Measurements from ENCODE around the gene SPAG16.

SPAG16 gene

GRCh38 chr2:214069254-214069653, 785.0 kb downstream of the SPAG16 start:
- no peak for DNase-seq (ENCODE audit: low read depth, low spot score)

- no peak for DNase-seq (ENCODE audit: low read depth, low spot score)
These were observed 791.2 kb downstream of the SPAG16 start for GRCh38 chr2:214075456-214075855.

- no peak for DNase-seq (ENCODE audit: low read depth, low spot score)
These were observed 792.3 kb downstream of the SPAG16 start for GRCh38 chr2:214076527-214076926.

GRCh38 chr2:214077727-214078126, 793.5 kb downstream of the SPAG16 start:
- no peak for DNase-seq (ENCODE audit: low read depth, low spot score)

- no peak for DNase-seq (ENCODE audit: low read depth, low spot score)
These were observed 794.8 kb downstream of the SPAG16 start for GRCh38 chr2:214079032-214079431.

GRCh38 chr2:214088536-214088935, 804.3 kb downstream of the SPAG16 start:
- no peak for DNase-seq (ENCODE audit: low read depth, low spot score)

GRCh38 chr2:214096208-214096715, 812.0 kb downstream of the SPAG16 start:
- no peak for DNase-seq (ENCODE audit: low read depth, low spot score)

- no peak for DNase-seq (ENCODE audit: low read depth, low spot score)
These were observed 814.5 kb downstream of the SPAG16 start for GRCh38 chr2:214098811-214099210.

GRCh38 chr2:214100488-214100887, 816.2 kb downstream of the SPAG16 start:
- no peak for DNase-seq (ENCODE audit: low read depth, low spot score)

- DNase-seq (ENCODE audit: low read depth, low spot score) = no peak
These were observed 819.2 kb downstream of the SPAG16 start for GRCh38 chr2:214103276-214104001.

GRCh38 chr2:214104219-214104618, 820.0 kb downstream of the SPAG16 start:
- no peak for DNase-seq (ENCODE audit: low read depth, low spot score)

- DNase-seq (ENCODE audit: low read depth, low spot score) = no peak
These were observed 820.7 kb downstream of the SPAG16 start for GRCh38 chr2:214104967-214105366.

GRCh38 chr2:214107726-214108125, 823.5 kb downstream of the SPAG16 start:
- no peak for DNase-seq (ENCODE audit: low read depth, low spot score)

GRCh38 chr2:214108598-214108997, 824.3 kb downstream of the SPAG16 start:
- DNase-seq (ENCODE audit: low read depth, low spot score) = no peak

GRCh38 chr2:214117054-214117453, 832.8 kb downstream of the SPAG16 start:
- DNase-seq (ENCODE audit: low read depth, low spot score) = no peak

GRCh38 chr2:214126135-214126534, 841.9 kb downstream of the SPAG16 start:
- DNase-seq (ENCODE audit: low read depth, low spot score) = no peak

GRCh38 chr2:214127170-214127569, 842.9 kb downstream of the SPAG16 start:
- DNase-seq (ENCODE audit: low read depth, low spot score) = peak; percentile 80

GRCh38 chr2:214127571-214127970, 843.3 kb downstream of the SPAG16 start:
- no peak for DNase-seq (ENCODE audit: low read depth, low spot score)

- DNase-seq (ENCODE audit: low read depth, low spot score) = no peak
These were observed 843.8 kb downstream of the SPAG16 start for GRCh38 chr2:214128040-214128439.

GRCh38 chr2:214130114-214130513, 845.9 kb downstream of the SPAG16 start:
- DNase-seq (ENCODE audit: low read depth, low spot score) = no peak

- no peak for DNase-seq (ENCODE audit: low read depth, low spot score)
These were observed 851.7 kb downstream of the SPAG16 start for GRCh38 chr2:214135966-214136365.

GRCh38 chr2:214138779-214139178, 854.5 kb downstream of the SPAG16 start:
- DNase-seq (ENCODE audit: low read depth, low spot score) = no peak

GRCh38 chr2:214139630-214140284, 855.5 kb downstream of the SPAG16 start:
- DNase-seq (ENCODE audit: low read depth, low spot score) = no peak

Measured in iPS DF 19.7 (cell line).